Melanocyte of skin (primary cell): ENCODE data around the gene UGT2A2. TPM values are rescaled to one million over a fixed set of nuclear protein-coding genes. Genes with fewer than 3 reads are reported as not detected.

ENCODE experiments used
- small RNA-seq, 2 donors: library from RNA; depleted of rRNA; stranded (forward); fragments of <200 nt; gene quantifications; one replicate each; pipeline ENCODE3, GENCODE V24; 2012
- total RNA-seq, 2 donors: library from RNA; depleted of rRNA; stranded (reverse); fragments of >200 nt; gene quantifications; 2 replicates each; pipeline ENCODE4 v1.2.3, GENCODE V29; 2012

UGT2A2 gene
- not detected for total RNA-seq

DNA sequence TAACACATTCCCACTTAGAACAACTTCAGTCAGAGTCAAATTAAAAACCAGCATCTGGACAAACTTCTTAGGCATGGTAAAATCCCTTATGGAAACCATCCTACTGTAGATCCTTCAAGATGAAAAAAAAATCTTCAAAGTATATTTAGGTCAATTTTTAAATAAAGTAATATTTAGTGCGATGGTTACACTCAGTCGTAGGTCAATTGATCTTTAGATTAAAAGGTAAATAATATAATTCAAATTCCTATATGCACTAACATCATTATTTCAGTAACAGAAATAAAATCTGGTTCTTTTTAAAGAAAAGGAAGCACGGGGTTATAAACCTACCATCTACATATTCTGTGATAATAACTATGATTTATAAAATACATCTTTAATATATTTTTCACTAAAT lies at the start of gene UGT2A2:
TSS of gene UGT2A2 (minus strand) at position 101 of the 400 bp plus-strand sequence. CDS start at position 99, 2 bp downstream.

DNA sequence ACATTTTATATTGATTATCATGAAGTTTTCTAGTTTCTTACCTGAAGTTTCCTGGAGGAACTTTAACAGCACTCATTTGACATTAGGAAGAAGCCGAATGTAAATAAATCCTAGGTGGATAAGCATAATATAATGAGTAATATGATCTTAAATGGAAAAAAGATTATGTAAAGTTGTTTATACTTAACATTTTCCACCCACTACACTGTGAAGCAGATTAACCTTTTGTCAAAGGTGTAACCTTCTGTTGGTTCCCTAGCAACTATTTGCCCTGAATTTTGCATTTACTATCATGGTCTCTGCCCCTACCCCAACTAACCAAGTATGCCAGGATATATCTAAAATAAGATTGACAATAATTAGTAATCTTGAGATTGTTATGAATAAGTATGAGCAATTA lies 13.7 kb upstream of the UGT2A2 start, which contains the start of gene UGT2A1:
TSS of gene UGT2A1 (minus strand) at position 101 of the 400 bp plus-strand sequence. CDS start 5,603 bp downstream, outside the sequence.

Small RNA genes within 50 kb of the gene (small RNA-seq; reads per million reads assigned to genes)
- gene UGT2A2 = 0 reads per million in 2 donors

Other genes with a start within 250 kb of the UGT2A2 start
- not detected for gene UGT2B4, start 143.7 kb downstream of the UGT2A2 start, total RNA-seq
- gene UGT2A1, start 13.6 kb upstream of the UGT2A2 start, total RNA-seq = not detected
- under 1 TPM in 1 of 2 donors, not detected in 1; under 0.01 TPM for gene SULT1B1, start 121.0 kb upstream of the UGT2A2 start, total RNA-seq
- gene SULT1E1, start 220.5 kb upstream of the UGT2A2 start, total RNA-seq = under 1 TPM in 1 of 2 donors, not detected in 1; under 0.01 TPM